OCI-LY1 (cell line): Measurements from ENCODE around the gene SPATA16.

Experiments used
- H2AFZ ChIP-seq: fragments of 200-600 bp; sonication (generic), shearing (Covaris generic); 2 replicates; pipeline ENCODE4 v1.6.0; 2014; ENCODE audit warnings: antibody characterized with exemption, mild to moderate bottlenecking, low read length
- H3F3A ChIP-seq: fragments of 200-600 bp; sonication (generic), shearing (Covaris generic); 2 replicates; pipeline ENCODE4 v1.6.0; 2014; ENCODE audit warnings: mild to moderate bottlenecking, antibody characterized with exemption, low read length, moderate library complexity; ENCODE audit not compliant: insufficient read depth
- H3K27ac ChIP-seq: fragments of 200-600 bp; sonication (generic); 2 replicates; pipeline ENCODE4 v1.5.1; 2014; ENCODE audit warnings: low read length, mixed run types, mild to moderate bottlenecking, low read depth; ENCODE audit not compliant: poor library complexity, severe bottlenecking
- H3K27me3 ChIP-seq: fragments of 200-600 bp; sonication (generic); 2 replicates; pipeline ENCODE4 v1.6.0; 2014; ENCODE audit warnings: antibody characterized with exemption, mild to moderate bottlenecking, low read length, moderate library complexity; ENCODE audit not compliant: insufficient read depth
- H3K36me3 ChIP-seq: fragments of 200-600 bp; sonication (generic); 2 replicates; pipeline ENCODE4 v1.6.1; 2014; ENCODE audit warnings: mild to moderate bottlenecking, antibody characterized with exemption, low read length, moderate library complexity, mixed read lengths; ENCODE audit not compliant: insufficient read depth
- H3K4me1 ChIP-seq: fragments of 200-600 bp; sonication (generic); 2 replicates; pipeline ENCODE4 v1.5.1; 2014; ENCODE audit warnings: mild to moderate bottlenecking, low read length, moderate library complexity; ENCODE audit not compliant: insufficient read depth, severe bottlenecking
- H3K4me2 ChIP-seq: fragments of 200-600 bp; sonication (generic), shearing (Covaris generic); 2 replicates; pipeline ENCODE4 v1.6.1; 2014; ENCODE audit warnings: low read length
- H3K4me3 ChIP-seq: fragments of 200-600 bp; sonication (generic); 2 replicates; pipeline ENCODE4 v1.5.1; 2014; ENCODE audit warnings: low read length, low read depth, mild to moderate bottlenecking, mixed read lengths; ENCODE audit not compliant: poor library complexity, severe bottlenecking
- H3K79me2 ChIP-seq: fragments of 200-600 bp; shearing (Covaris generic); 2 replicates; pipeline ENCODE4 v1.6.1; 2016; ENCODE audit warnings: mixed run types, low read length, mixed read lengths; ENCODE audit not compliant: insufficient read depth
- H3K9ac ChIP-seq: fragments of 200-600 bp; sonication (generic), shearing (Covaris generic); 2 replicates; pipeline ENCODE4 v1.6.1; 2014; ENCODE audit warnings: mild to moderate bottlenecking, low read length, mixed read lengths
- H3K9me2 ChIP-seq: fragments of 200-600 bp; sonication (generic), shearing (Covaris generic); 2 replicates; pipeline ENCODE4 v1.6.1; 2014; ENCODE audit warnings: low read depth, mild to moderate bottlenecking, low read length, mixed read lengths
- H3K9me3 ChIP-seq: fragments of 200-600 bp; shearing (Covaris generic); 2 replicates; pipeline ENCODE4 v1.6.1; 2014; ENCODE audit warnings: low read length, mixed read lengths
- H4K20me1 ChIP-seq: fragments of 200-600 bp; sonication (generic), shearing (Covaris generic); 2 replicates; pipeline ENCODE4 v1.6.0; 2016; ENCODE audit warnings: mild to moderate bottlenecking, low read length; ENCODE audit not compliant: insufficient read depth
- CTCF ChIP-seq: fragments of 200-600 bp; sonication (generic), shearing (Covaris generic); IDR thresholded peaks from 2 replicates; pipeline ENCODE4 v1.5.1; 2017; ENCODE audit warnings: mild to moderate bottlenecking, antibody characterized with exemption, low read length, moderate library complexity, mixed read lengths
- EZH2 ChIP-seq: fragments of 200-600 bp; sonication (generic), shearing (Covaris generic); IDR thresholded peaks from 2 replicates; pipeline ENCODE4 v1.8.0; 2017; ENCODE audit warnings: borderline replicate concordance, mixed run types, mild to moderate bottlenecking, antibody characterized with exemption, low read length, moderate library complexity, mixed read lengths

Gene SPATA16

GRCh38 chr3:172946061-172946460, 195.0 kb downstream of the SPATA16 start:
- Histone ChIP-seq H3K27me3 (no peaks in the 10 kb centered on the region), H3F3A (no peaks in the 10 kb centered on the region), H3K4me2 (no peak overlapping the region), H3K36me3 (no peaks in the 10 kb centered on the region), H4K20me1 (no peaks in the 10 kb centered on the region; the same call in 1 of the 2 replicates), H3K9me2 (no peaks in the 10 kb centered on the region), H3K27ac (no peak overlapping the region), H3K9me3 (no peaks in the 10 kb centered on the region), H3K9ac (no peak overlapping the region), H3K79me2 (no peaks in the 10 kb centered on the region), H2AFZ (no peak overlapping the region), H3K4me3 (no peak overlapping the region), H3K4me1 (no peaks in the 10 kb centered on the region)
- TF ChIP-seq CTCF (no peak), EZH2 (no peak)

GRCh38 chr3:172939651-172940293, 201.3 kb downstream of the SPATA16 start:
- H3K4me1 ChIP-seq: no peaks in the 10 kb centered on the region
- no peaks in the 10 kb centered on the region; the same call in 1 of the 2 replicates for H4K20me1 ChIP-seq
- no peaks in the 10 kb centered on the region for H3K79me2 ChIP-seq
- no peaks in the 10 kb centered on the region for H3K36me3 ChIP-seq
- H3K9me3 ChIP-seq: no peaks in the 10 kb centered on the region
- H3K4me2 ChIP-seq: no peak overlapping the region
- H3F3A ChIP-seq: no peaks in the 10 kb centered on the region
- no peak overlapping the region for H2AFZ ChIP-seq
- H3K4me3 ChIP-seq: no peak overlapping the region
- TF ChIP-seq EZH2 (no peak), CTCF (no peak)
- no peak overlapping the region for H3K27ac ChIP-seq
- H3K9ac ChIP-seq: no peak overlapping the region
- no peaks in the 10 kb centered on the region for H3K9me2 ChIP-seq
- no peaks in the 10 kb centered on the region for H3K27me3 ChIP-seq

GRCh38 chr3:172938788-172939187, 202.2 kb downstream of the SPATA16 start:
- no peaks in the 10 kb centered on the region for H3K4me1 ChIP-seq
- no peak overlapping the region for H3K4me2 ChIP-seq
- no peak overlapping the region for H3K4me3 ChIP-seq
- no peaks in the 10 kb centered on the region for H3K36me3 ChIP-seq
- H2AFZ ChIP-seq: no peak overlapping the region
- no peaks in the 10 kb centered on the region for H3K79me2 ChIP-seq
- TF ChIP-seq CTCF: no peak
- TF ChIP-seq EZH2: no peak
- H3K27ac ChIP-seq: no peak overlapping the region
- H3K9me2 ChIP-seq: no peaks in the 10 kb centered on the region
- H3K9ac ChIP-seq: no peak overlapping the region
- no peaks in the 10 kb centered on the region for H3K27me3 ChIP-seq
- no peaks in the 10 kb centered on the region; the same call in 1 of the 2 replicates for H4K20me1 ChIP-seq
- no peaks in the 10 kb centered on the region for H3F3A ChIP-seq
- no peaks in the 10 kb centered on the region for H3K9me3 ChIP-seq
